HCT116 (cell line): Measurements from ENCODE around the gene RAB3B. TPM values are rescaled to one million over a fixed set of nuclear protein-coding genes. Genes with fewer than 3 reads are reported as not detected.

Experiments used
- ATAC-seq: fragments of 200-7000 bp; cut with Tn5 transposase; 2 replicates; pipeline ENCODE4 v1.9.1; 2020; ENCODE audit warnings: mild to moderate bottlenecking, moderate library complexity
- BruUV-seq: library from RNA; stranded (reverse); fragments of 400-500 nt; replicated peaks from 2 replicates; lab custom pipeline; 2021; lab: Mats Ljungman, UMichigan
- CTCF ChIA-PET: fragments of 300-600 bp; sonication (Branson Sonifier 250); formaldehyde crosslinking; loops from one replicate; lab custom pipeline; 2021; ENCODE audit warnings: antibody characterized with exemption; lab: Charles Lee
- POLR2A ChIA-PET: fragments of 300-600, 350-600 bp; sonication (Branson Sonifier 250); formaldehyde crosslinking; loops from one replicate; lab custom pipeline; 2021; ENCODE audit warnings: antibody characterized with exemption; lab: Charles Lee
- RAD21 ChIA-PET, 2 experiments: fragments of 300-600 bp; sonication (Branson Sonifier 250); formaldehyde crosslinking; loops; one replicate each; lab custom pipeline; 2023; ENCODE audit warnings: low total read pairs in 2 of 2; ENCODE audit not compliant: uncharacterized antibody in 2 of 2, unreplicated experiment in 2 of 2, low non-redundant PET in 1 of 2; lab: Charles Lee
- DNase-seq: peaks from one replicate; pipeline ENCODE4 v3.0.0-alpha.2; 2010; ENCODE audit warnings: low read depth, low spot score
- H2AFZ ChIP-seq: fragments of 200-600 bp; shearing (Covaris generic), sonication (generic); 2 replicates; pipeline ENCODE4 v1.6.1; 2017; ENCODE audit warnings: low read depth, mixed run types, mixed read lengths, antibody characterized with exemption, low read length; ENCODE audit not compliant: poor library complexity, severe bottlenecking
- H3K27ac ChIP-seq: 2 replicates; pipeline ENCODE4 v1.5.1; 2012; ENCODE audit warnings: low read depth, low read length
- H3K27me3 ChIP-seq: fragments of 200-600 bp; sonication (generic); 2 replicates; pipeline ENCODE4 v1.6.1; 2016; ENCODE audit warnings: mixed run types, low read length, mixed read lengths; ENCODE audit not compliant: insufficient read depth
- H3K36me3 ChIP-seq, 2 experiments: fragments of 200-500 bp in 1 of 2; fragments of 200-600 bp in 1 of 2; sonication (Bioruptor generic) in 1 of 2; sonication (generic) in 1 of 2; 2 replicates each; pipeline versions ENCODE4 v1.5.1 to v1.6.1; 2014 to 2016; ENCODE audit warnings: low read length in 2 of 2, inconsistent platforms in 1 of 2, mixed read lengths in 1 of 2, mixed run types in 1 of 2; ENCODE audit not compliant: insufficient read depth in 2 of 2, control insufficient read depth in 1 of 2
- H3K4me1 ChIP-seq, 2 experiments: fragments of 200-600 bp in 1 of 2; sonication (generic) in 1 of 2; 2 replicates each; pipeline versions ENCODE4 v1.5.1 to v1.6.1; 2012 to 2017; ENCODE audit warnings: low read length in 2 of 2, inconsistent platforms in 1 of 2, mild to moderate bottlenecking in 1 of 2, mixed read lengths in 1 of 2, mixed run types in 1 of 2, moderate library complexity in 1 of 2; ENCODE audit not compliant: insufficient read depth in 2 of 2, control insufficient read depth in 1 of 2
- H3K4me2 ChIP-seq: fragments of 200-600 bp; sonication (generic); 2 replicates; pipeline ENCODE4 v1.6.1; 2017; ENCODE audit warnings: mixed run types, low read length, mixed read lengths
- H3K4me3 ChIP-seq, 2 experiments: fragments of 200-600 bp in 1 of 2; sonication (generic) in 1 of 2; replicated peaks in 1 of 2; 2 replicates each; pipeline ENCODE4 v1.5.1; 2011 to 2016; ENCODE audit warnings: low read length in 2 of 2, control low read depth in 1 of 2, low read depth in 1 of 2, mild to moderate bottlenecking in 1 of 2, mixed read lengths in 1 of 2, mixed run types in 1 of 2
- H3K79me2 ChIP-seq: fragments of 200-600 bp; sonication (generic); 2 replicates; pipeline ENCODE4 v1.6.1; 2017; ENCODE audit warnings: mild to moderate bottlenecking, mixed run types, low read length, moderate library complexity, mixed read lengths; ENCODE audit not compliant: insufficient read depth
- H3K9ac ChIP-seq: fragments of 200-600 bp; sonication (generic); 2 replicates; pipeline ENCODE4 v1.6.1; 2016; ENCODE audit warnings: low read length, mixed read lengths
- H3K9me2 ChIP-seq: fragments of 200-600 bp; sonication (generic), shearing (Covaris generic); 2 replicates; pipeline ENCODE4 v1.6.1; 2017; ENCODE audit warnings: mixed run types, mild to moderate bottlenecking, moderate library complexity; ENCODE audit not compliant: insufficient read depth
- H3K9me3 ChIP-seq, 2 experiments: fragments of 200-500 bp in 1 of 2; fragments of 200-600 bp in 1 of 2; sonication (Bioruptor generic) in 1 of 2; sonication (generic) in 1 of 2; 2 replicates each; pipeline ENCODE4 v1.6.1; 2014 to 2017; ENCODE audit warnings: low read length in 2 of 2, mixed read lengths in 2 of 2, inconsistent platforms in 1 of 2, low read depth in 1 of 2, mild to moderate bottlenecking in 1 of 2, mixed run types in 1 of 2, moderate library complexity in 1 of 2; ENCODE audit not compliant: control insufficient read depth in 1 of 2, insufficient read depth in 1 of 2
- H4K20me1 ChIP-seq: fragments of 200-600 bp; sonication (generic), shearing (Covaris generic); 2 replicates; pipeline ENCODE4 v1.6.1; 2017; ENCODE audit warnings: mixed run types, mild to moderate bottlenecking, moderate library complexity; ENCODE audit not compliant: insufficient read depth
- ELF1 ChIP-seq: IDR thresholded peaks from 2 replicates; pipeline ENCODE4 v1.6.1; 2012; ENCODE audit warnings: low read depth, borderline replicate concordance
- EZH2phosphoT487 ChIP-seq: fragments of 200-600 bp; IDR thresholded peaks from 2 replicates; pipeline ENCODE4 v1.6.1; 2018; ENCODE audit warnings: antibody characterized with exemption, borderline replicate concordance
- FOSL1 ChIP-seq: IDR thresholded peaks from 2 replicates; pipeline ENCODE4 v1.6.1; 2012; ENCODE audit warnings: low read depth
- SIN3A ChIP-seq: IDR thresholded peaks from 2 replicates; pipeline ENCODE4 v1.6.1; 2012; ENCODE audit warnings: low read depth
- SP1 ChIP-seq: IDR thresholded peaks from 2 replicates; pipeline ENCODE4 v1.6.1; 2012; ENCODE audit warnings: low read depth
- SRF ChIP-seq: IDR thresholded peaks from 2 replicates; pipeline ENCODE4 v1.6.1; 2012; ENCODE audit warnings: low read depth
- YY1 ChIP-seq: IDR thresholded peaks from 2 replicates; pipeline ENCODE4 v1.6.1; 2011; ENCODE audit warnings: low read length, low read depth, moderate library complexity, mild to moderate bottlenecking; ENCODE audit not compliant: insufficient replicate concordance; ENCODE audit errors: extremely low read depth
- intact Hi-C: fragments of 100-400 bp; cut with micrococcal nuclease; formaldehyde crosslinking; loops from 2 replicates; pipeline ENCODE4 v1.10.0; 2022
- total RNA-seq: library from RNA; stranded (reverse); gene quantifications from one replicate; pipeline ENCODE4 v1.2.1, GENCODE V29; 2021; ENCODE audit not compliant: unreplicated experiment
- TF ChIP-seq, protein P1 (sequence below): IDR thresholded peaks from 2 replicates; pipeline ENCODE4 v1.6.1; 2012

The RAB3B gene
- total RNA-seq, 1 experiment from 2014 or later, result 15.1 TPM

DNA sequence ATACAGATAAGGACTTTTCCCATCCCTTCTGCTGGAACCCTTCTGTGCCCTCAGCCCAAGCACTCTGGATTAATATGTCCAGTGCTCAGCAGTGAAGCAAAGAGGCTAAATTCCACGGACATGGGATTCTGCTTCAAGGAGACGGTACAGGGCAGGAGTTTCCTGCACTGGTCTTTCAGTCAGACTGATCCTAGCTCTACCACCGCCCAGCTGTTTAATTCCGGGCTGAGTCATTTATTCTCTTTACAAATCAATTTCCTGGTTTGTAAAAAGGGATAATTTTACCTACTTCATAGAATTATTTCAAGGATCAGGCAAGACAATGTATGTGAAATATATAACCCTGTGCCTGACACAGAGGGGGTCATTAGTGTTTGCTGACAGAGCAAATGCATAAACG, 70.4 kb downstream of the RAB3B start (continued):
- TF ChIP-seq, protein P1, sequence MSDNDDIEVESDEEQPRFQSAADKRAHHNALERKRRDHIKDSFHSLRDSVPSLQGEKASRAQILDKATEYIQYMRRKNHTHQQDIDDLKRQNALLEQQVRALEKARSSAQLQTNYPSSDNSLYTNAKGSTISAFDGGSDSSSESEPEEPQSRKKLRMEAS, result no peak

DNA sequence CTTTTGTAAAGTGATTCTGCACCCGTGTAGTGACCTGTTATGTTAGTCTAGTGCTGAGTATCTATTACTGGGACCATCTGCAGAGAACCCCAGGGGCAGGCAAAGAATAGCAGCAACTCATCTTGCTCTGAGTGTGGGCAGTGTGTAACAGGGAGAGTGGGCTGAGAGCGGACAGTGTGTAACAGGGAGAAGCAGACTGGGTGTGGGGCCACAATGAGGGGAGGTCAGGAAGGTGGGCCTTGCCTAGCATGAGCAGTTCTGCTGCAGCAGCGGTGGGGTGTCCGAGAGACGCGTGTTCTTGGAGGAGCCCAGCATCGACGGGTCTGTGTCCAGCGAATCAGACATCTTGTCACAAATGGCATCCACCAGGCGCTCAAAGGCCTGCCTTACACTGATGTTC, 70.8 kb downstream of the RAB3B start:
- no peak for ATAC-seq
- no peaks in the 10 kb centered on the region for H3K9me2 ChIP-seq
- DNase-seq, result no peak
- no TSS peak for BruUV-seq
- no peaks in the 10 kb centered on the region for H4K20me1 ChIP-seq
- H3K4me2 ChIP-seq, result no peak overlapping the region
- H3K9ac ChIP-seq, result no peak overlapping the region
- intact Hi-C loops, result no loop called here
- TF ChIP-seq, protein P1, result no peak
- TF ChIP-seq SIN3A (no peak), FOSL1 (no peak), EZH2phosphoT487 (no peak), SRF (no peak), YY1 (no peak), ELF1 (no peak), SP1 (no peak)
- no peaks in the 10 kb centered on the region for H3K9me3 ChIP-seq
- ChIA-PET POLR2A (no interaction called here), RAD21 (no interaction called here), CTCF (no interaction called here)
- no peak overlapping the region for H2AFZ ChIP-seq
- 0 out of 4 replicates have a peak, but pooled peaks cover 0 to 3% of the 10 kb centered on the region in 2 experiments for H3K36me3 ChIP-seq
- no peaks in the 10 kb centered on the region for H3K79me2 ChIP-seq
- no peak overlapping the region for H3K27ac ChIP-seq
- H3K27me3 ChIP-seq, result no peaks in the 10 kb centered on the region
- peaks cover 0 to 6% of the 10 kb centered on the region in 2 experiments; a peak in 1 of 4 replicates for H3K4me1 ChIP-seq
- no peak overlapping the region for H3K4me3 ChIP-seq
